Measurements from ENCODE around the gene ARHGEF26. TPM values are rescaled to one million over a fixed set of nuclear protein-coding genes. Genes with fewer than 3 reads are reported as not detected.
A peak's percentile ranks its signal among the peaks of the same experiment; 100 is the strongest.

The ARHGEF26 gene
- total RNA-seq, 1 donor from 2014 or later = 23.9 TPM

GRCh38 chr3:154182975-154183374 is 61.8 kb downstream of the ARHGEF26 start:
- DNase-seq (ENCODE audit: low spot score) = no peak
- intact Hi-C loops (cut with DNase I) = no loop called here

GRCh38 chr3:154184582-154184981 is 63.4 kb downstream of the ARHGEF26 start:
- DNase-seq (ENCODE audit: low spot score) (no peak), ATAC-seq (no peak)
- intact Hi-C loops (cut with DNase I) = no loop called here

More at GRCh38 chr3:154182975-154183374, 61.8 kb downstream of the ARHGEF26 start:
- no peak for ATAC-seq

GRCh38 chr3:154188437-154188836 is 67.2 kb downstream of the ARHGEF26 start:
- DNase-seq (ENCODE audit: low spot score) (no peak), ATAC-seq (no peak)
- intact Hi-C loops (cut with DNase I) = no loop called here

GRCh38 chr3:154188846-154189245 is 67.7 kb downstream of the ARHGEF26 start:
- DNase-seq (ENCODE audit: low spot score) (no peak), ATAC-seq (no peak)
- intact Hi-C loops (cut with DNase I) = no loop called here

- intact Hi-C loops (cut with DNase I) = no loop called here
- ATAC-seq (no peak), DNase-seq (ENCODE audit: low spot score) (no peak)
These were observed 70.3 kb downstream of the ARHGEF26 start for GRCh38 chr3:154191520-154191919.

GRCh38 chr3:154192225-154192624 is 71.0 kb downstream of the ARHGEF26 start:
- no peak for ATAC-seq
- intact Hi-C loops (cut with DNase I) = no loop called here

GRCh38 chr3:154193000-154193615 is 71.9 kb downstream of the ARHGEF26 start:
- ATAC-seq = no peak
- DNase-seq (ENCODE audit: low spot score) = no peak
- intact Hi-C loops (cut with DNase I) = no loop called here

More at GRCh38 chr3:154192225-154192624, 71.0 kb downstream of the ARHGEF26 start:
- no peak for DNase-seq (ENCODE audit: low spot score)

- intact Hi-C loops (cut with DNase I) = no loop called here
- no peak for ATAC-seq
- DNase-seq (ENCODE audit: low spot score) = no peak
These were observed 73.7 kb downstream of the ARHGEF26 start for GRCh38 chr3:154194877-154195276.

- no peak for ATAC-seq
These were observed 74.6 kb downstream of the ARHGEF26 start for GRCh38 chr3:154195620-154196356.

GRCh38 chr3:154197751-154198150 is 76.6 kb downstream of the ARHGEF26 start:
- ATAC-seq = no peak
- intact Hi-C loops (cut with DNase I) = no loop called here
- DNase-seq (ENCODE audit: low spot score) = no peak

More at GRCh38 chr3:154195620-154196356, 74.6 kb downstream of the ARHGEF26 start:
- intact Hi-C loops (cut with DNase I) = no loop called here
- DNase-seq (ENCODE audit: low spot score) = no peak

- intact Hi-C loops (cut with DNase I) = no loop called here
- ATAC-seq (no peak), DNase-seq (ENCODE audit: low spot score) (no peak)
These were observed 88.3 kb downstream of the ARHGEF26 start for GRCh38 chr3:154209499-154209898.

GRCh38 chr3:154210986-154211385 is 89.8 kb downstream of the ARHGEF26 start:
- intact Hi-C loops (cut with DNase I) = no loop called here
- no peak for ATAC-seq
- no peak for DNase-seq (ENCODE audit: low spot score)

- DNase-seq (ENCODE audit: low spot score) = no peak
- ATAC-seq = no peak
- intact Hi-C loops (cut with DNase I) = no loop called here
These were observed 93.1 kb downstream of the ARHGEF26 start for GRCh38 chr3:154214306-154214705.

GRCh38 chr3:154217671-154218070 is 96.5 kb downstream of the ARHGEF26 start:
- DNase-seq (ENCODE audit: low spot score) (no peak), ATAC-seq (no peak)
- intact Hi-C loops (cut with DNase I) = no loop called here

- ATAC-seq = no peak
- intact Hi-C loops (cut with DNase I) = no loop called here
- no peak for DNase-seq (ENCODE audit: low spot score)
These were observed 97.5 kb downstream of the ARHGEF26 start for GRCh38 chr3:154218728-154219127.

GRCh38 chr3:154220462-154220861 is 99.3 kb downstream of the ARHGEF26 start:
- intact Hi-C loops (cut with DNase I) = no loop called here
- DNase-seq (ENCODE audit: low spot score) = no peak
- no peak for ATAC-seq

GRCh38 chr3:154223519-154223918 is 102.3 kb downstream of the ARHGEF26 start:
- DNase-seq (ENCODE audit: low spot score) (no peak), ATAC-seq (no peak)
- intact Hi-C loops (cut with DNase I) = no loop called here

- no peak for DNase-seq (ENCODE audit: low spot score)
- intact Hi-C loops (cut with DNase I) = no loop called here
- peak; percentile 49 for ATAC-seq
These were observed 103.2 kb downstream of the ARHGEF26 start for GRCh38 chr3:154224366-154224765.

GRCh38 chr3:154224866-154225265 is 103.7 kb downstream of the ARHGEF26 start:
- DNase-seq (ENCODE audit: low spot score) (no peak), ATAC-seq (no peak)
- intact Hi-C loops (cut with DNase I) = no loop called here

GRCh38 chr3:154225536-154225935 is 104.3 kb downstream of the ARHGEF26 start:
- intact Hi-C loops (cut with DNase I) = no loop called here
- no peak for DNase-seq (ENCODE audit: low spot score)
- ATAC-seq = no peak

GRCh38 chr3:154227531-154227930 is 106.3 kb downstream of the ARHGEF26 start:
- no peak for ATAC-seq
- intact Hi-C loops (cut with DNase I) = no loop called here
- no peak for DNase-seq (ENCODE audit: low spot score)
